Measurements from ENCODE around the gene MYO1C.

The MYO1C gene

DNA sequence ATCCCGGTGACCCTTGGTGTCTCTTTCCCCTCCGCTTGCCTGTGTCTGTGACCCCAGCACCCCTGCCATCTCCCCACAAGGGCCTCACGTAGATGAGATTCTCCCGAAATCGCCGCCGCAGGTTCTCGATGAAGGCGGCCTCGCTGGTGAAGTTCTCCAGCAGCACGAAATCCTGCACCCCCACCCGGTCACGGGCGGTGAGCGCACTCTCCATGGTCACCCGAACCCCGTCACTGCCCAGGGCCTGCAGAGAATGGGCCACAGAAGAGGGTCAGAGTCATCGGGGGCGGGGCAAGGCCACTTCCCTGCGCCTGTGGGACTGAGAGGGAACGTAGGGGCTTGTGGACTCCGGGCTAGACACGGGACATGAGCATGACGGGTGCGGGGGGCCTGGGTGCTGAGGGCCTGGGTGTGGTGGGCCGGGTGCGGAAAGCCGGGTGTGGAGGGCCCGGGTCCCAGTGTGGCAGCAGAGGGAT is 8.4 kb downstream of the MYO1C start:
- DNase-seq, result no peak

DNA sequence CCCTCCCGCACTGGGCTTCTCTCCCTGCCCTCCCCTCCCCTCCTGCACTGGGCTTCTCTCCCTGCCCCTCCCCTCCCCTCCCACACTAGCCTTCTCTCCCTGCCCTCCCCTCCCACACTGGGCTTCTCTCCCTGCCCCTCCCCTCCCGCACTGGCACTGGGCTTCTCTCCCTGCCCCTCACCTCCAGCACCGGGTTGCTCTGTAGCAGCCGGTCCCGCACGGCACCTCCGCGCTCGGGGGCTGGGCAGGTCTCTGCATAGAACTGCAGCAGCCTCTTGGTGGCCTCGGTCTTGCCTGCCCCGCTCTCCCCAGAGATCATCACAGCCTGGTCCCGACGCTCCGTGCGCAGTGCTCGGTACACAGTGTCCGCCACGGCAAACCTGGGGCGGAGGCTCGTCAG is 9.8 kb downstream of the MYO1C start:
- DNase-seq, result no peak

DNA sequence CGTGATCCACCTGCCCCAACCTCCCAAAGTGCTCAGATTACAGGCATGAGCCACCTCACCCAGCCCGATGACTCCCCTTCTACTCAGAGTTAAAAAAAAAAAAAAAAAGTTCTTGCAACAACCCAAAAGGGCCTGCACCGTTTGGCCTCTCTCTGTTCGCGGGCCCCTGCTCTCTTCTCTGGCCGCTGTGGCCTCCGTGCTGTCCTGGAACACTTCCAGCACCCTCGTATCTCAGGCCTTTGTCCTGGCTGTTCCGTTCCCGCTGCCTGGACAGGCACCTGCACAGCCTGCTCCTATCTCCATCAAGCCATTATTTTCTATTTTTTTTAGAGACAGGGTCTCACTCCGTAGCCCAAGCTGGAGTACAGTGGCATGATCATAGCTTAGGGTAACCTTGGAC is 10.8 kb downstream of the MYO1C start:
- no peak for DNase-seq

DNA sequence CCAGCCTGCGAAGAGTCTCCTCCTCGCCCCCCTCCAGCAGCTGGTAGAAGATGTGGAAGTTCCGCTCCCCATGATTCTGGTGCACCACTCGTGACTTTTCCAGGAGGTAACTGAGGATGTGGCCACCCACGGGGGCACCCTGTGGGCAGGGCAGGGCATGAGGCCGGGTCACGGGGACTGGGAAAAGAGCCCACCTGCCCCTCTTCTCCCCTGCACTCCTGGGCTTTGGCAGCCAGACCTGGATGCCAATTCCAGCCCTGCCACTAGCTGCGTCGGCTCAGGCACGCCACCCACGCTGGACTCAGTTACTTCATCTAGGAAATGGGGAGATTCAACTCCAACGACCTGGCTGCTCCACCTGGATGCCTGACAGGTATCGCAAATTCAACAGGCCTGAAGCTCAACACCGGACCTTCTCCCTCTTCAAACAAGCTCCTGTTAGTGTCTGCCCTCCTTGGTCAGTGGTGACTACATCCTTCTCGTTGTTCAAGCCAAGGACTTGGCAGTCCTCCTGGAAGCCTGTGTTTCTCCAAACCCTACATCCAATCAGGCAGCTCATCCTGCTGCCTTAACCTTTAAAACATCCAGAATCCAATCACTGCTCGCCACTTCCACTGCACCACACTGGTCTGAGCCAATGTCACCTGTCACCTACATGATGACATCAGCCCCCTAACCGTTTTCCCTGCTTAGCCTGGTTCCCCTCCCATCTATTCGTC is 11.6 kb downstream of the MYO1C start:
- DNase-seq, result no peak

DNA sequence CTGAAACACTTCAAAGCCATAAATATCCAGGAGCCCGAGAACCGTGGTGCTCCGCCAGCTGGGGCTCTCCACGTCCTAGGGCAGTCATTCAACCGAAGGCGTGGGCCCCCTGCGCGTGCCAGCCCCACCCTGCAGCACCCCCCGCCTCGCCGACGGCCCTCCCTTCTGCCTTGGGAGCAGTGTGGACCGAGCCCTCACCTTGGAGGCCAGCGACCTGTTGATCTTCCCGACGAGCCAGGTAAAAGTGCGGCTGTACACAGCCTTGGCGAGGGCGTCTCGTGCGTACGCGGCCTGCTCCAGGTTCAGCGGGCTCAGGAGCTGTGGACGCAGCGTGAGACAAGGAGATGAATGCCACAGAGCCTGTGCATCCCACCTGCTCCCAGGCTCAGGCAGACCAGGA is 14.1 kb downstream of the MYO1C start:
- no peak for DNase-seq

DNA sequence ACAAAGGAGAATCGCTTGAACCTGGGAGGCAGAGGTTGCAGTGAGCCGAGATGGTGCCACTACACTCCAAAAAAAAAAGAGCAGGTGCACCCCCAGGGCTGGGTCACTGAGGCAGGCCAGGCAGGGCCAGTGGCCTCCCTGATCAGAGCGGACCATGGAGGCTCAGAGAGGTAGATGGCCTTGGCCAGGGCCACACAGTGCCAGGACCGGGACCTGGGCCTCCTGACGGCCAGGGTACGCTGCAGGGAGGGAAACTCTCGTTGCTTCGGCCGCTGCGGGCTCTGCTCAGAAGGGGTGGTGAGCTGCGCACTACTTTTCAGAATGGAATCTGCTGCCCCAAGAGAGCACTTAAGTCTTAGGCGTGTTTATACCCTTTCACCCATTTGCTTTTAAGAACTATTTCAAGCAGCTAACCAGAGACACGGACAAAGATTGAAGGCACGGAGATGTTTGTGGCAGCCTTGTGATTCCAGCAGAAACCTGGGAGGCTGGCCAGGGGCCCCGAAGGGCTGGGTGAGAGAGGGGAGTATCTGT is 17.1 kb downstream of the MYO1C start:
- DNase-seq, result no peak

DNA sequence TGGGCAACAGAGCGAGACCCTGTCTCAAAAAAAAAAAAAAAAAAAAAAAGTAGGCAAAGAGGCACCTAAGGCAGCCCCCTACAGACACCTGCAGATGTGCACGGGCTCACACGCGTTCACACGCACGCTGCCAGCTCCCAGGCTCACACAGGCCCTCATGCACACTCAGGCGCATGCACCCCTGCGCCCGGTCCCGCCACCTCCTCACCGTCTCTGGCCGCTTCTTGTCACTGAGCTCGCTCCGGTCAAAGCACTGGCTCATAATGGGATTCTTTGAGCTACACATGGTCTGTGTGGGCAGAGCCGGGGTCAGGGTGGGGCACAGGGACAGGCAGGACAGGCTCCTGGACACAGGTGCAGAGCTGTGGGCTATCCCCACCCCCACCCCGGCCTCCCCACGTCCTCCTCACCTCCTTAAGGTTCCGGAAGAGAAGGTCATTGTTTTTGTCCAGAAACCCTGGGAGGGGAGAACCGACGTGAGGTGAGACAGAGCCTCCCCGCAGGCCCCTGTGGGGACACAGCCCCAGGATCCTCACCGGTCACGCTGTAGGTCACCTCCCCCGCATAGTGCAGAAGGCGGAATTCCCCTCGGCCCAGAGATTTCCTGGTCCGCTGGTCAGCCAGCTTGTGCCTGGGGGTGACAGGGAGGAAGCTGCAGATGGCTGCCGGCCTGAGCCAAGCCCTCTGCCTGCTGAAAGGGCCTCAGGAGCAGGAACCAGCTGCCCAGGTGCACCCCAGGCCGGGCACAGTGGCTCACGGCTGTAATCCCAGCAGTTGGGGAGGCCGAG is 17.9 kb downstream of the MYO1C start:
- DNase-seq, result no peak

DNA sequence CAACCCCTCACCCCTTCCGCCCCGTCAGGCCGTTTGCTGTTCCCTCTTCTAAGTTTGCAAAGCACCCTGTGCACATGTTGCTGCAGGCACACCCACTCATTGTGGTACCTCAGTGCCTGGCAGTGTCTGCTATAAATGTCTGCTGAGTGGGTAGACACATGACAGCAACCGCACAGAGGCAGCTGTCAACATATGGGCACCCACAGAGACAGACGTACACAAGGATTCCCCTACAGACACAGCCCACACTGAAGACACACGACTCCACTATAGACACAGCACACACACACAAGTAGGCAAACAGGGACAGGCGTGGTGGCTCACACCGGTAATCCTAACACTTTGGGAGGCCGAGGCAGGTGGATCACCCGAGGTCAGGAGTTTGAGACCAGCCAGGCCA is 18.6 kb downstream of the MYO1C start:
- no peak for DNase-seq

DNA sequence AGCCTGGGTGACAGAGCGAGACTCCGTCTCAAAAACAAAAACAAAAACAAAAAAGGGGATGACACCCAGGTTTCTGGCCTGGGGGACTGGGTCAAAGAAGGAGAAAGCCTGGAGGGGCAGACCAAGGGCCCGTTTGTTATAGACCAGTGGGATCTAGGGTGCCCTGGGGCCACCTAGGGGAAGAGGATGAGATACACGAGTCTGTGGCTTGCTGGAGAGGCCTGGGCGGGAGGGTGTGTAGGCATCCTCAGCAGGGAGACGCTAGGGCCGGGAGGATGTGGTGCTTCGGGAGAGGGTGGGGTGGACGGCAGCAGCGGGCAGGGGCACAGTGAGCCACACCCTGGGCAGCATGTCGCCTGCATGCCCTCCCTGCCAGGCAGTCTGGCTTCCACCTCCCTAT is 19.3 kb downstream of the MYO1C start:
- no peak for DNase-seq

DNA sequence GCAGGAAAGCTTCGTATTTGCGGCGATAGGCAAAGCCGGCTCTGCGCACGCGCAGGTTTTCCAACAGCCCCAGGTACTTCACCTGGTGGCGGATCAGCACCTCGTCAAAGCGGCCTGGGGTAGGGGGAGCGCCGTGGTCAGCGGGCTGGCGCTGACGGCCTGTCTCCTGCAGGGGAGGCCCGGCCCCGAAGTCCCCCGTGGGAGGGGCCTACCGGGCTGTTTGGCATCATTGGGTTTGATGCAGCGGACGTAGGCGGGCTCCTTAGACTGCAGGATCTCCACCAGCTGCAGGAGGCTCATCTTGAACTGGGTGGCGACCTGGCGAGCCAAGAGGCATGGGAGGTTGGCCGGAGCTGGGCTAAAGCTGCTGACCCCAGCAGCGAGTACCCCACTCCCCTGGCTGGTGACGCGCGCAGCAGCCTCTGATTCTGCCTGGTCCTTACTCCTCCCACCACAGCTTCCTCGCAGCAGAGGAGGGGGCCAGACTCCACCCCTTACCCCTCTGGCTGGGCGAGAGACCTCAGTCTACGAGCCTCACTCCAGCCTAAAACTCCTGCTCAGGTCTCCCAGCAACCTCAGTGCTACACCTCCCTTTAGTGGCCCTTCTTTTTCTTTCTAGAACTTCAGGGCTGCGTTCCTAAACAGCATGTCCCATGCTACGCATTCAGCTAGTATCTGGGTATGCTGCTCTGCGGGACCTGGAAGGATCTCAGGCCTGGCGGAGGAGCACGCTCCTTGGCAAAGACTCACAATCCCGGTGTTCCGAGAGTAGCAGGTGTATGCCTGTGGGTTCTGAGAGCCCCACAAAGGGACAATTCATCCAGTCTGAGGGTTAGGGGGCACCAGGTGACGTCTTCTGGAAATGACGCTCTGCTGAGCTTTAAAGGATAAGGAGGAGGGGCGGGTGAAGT is 20.3 kb downstream of the MYO1C start:
- no peak for DNase-seq

DNA sequence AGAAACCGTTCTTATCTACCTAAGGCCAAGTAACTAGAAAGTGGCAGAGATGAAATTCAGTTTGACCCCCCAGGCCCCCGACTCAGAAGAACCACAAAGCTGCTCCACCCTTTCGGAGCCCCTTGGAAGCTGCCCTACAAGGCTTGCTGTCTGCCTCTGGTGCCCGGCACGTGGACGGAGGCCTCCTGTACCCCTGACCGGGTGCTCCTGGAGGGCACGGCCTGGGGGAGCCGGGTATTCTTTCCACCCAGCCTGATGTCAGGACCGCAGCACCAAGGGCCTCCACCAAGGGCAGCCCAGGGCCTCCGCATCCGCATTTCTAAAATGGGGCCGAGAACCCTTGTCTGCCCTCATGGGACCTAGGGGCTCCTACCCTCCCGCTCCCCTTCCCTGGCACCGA is 21.0 kb downstream of the MYO1C start:
- DNase-seq, result no peak

DNA sequence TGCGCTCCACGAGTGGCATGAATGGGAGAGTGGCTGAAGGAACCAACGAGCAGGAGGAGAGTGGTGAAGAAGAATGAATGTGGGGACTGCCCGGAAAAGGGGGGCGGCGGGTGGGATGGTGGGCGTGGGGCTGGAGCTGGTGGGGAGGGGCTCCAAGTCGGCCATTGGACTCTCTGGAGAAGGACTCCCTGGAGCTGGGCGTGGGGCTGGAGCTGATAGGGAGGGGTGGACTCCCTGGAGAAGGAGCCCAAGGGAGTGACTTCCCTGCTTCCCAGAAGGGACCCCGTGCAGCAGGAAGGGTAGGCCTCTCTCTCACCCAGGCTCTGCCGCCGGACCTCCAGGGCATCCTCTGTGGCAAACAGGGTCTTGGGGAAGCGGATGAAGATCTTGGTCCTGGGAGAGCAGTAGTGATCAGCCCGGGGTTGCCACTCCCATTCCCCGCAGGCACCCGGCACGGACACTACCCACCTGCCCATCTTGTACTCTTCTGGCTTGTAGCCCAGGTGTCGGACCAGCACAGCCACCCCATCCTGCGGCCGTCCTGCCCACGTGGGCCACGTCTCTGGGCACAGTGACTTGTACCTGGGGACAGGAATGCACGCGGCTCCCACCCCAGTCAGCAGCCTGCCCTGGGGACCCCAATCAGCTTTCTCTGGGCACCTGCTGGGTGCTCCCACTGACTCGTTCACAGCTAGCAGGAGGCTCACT is 21.6 kb downstream of the MYO1C start:
- DNase-seq, result no peak

DNA sequence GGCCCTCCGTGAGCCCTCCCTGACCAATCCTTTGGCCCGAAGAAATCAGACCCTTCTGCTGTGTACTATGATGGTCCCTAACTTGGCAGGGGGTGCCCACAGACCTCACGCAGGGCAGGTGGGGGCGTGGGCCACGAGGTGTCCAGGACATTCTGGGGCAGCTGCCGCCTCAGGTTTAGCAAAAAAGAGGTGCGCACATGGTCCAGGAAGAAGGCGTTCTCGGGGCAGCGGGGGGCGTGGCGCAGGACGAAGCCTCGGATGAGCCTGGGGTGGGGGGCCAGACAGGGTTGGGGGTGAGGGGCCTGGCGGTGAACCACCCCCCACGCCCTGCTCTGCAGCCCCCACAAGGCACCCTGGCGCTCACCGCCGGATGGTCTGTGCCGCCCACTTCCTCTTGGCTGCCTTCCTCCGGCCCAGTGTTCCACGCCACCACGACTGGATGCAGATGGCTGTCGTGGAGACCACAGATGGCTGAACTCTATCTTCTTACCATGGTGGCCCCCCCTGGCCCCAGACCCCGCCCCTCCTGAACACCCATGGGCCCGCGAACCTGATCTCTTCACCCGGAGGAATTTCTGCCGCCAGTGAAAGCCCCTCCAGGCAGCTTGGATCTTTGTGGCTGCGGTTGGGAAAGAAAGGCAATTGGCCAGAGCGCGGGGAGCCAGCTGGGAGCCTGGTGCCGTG is 22.3 kb downstream of the MYO1C start:
- DNase-seq, result no peak

DNA sequence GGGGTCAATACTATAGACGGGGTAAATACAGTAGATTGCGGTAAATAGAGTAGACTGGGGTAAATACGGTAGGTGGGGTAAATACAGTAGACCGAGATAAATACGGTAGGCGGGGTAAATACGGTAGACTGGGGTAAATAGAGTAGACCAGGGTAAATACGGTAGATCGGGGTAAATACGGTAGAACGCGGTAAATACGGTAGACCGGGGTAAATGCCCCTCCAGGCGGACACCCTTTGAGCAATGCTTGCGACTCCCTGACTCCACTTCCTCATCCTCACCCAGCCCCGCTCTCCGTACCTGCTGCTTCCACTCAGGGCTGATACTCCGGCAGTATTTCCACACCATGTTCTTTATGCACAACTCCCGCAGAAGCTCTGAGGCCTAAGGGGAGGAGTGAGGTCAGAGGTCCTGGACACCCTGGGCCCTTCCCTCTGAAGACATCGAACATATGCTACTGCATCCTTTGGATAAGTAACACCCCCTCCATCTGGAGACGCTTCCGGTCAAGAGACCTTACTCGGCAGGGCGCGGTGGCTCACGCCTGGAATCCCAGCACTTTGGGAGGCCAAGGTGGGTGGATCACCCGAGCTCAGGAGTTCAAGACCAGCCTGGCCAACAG is 23.1 kb downstream of the MYO1C start:
- DNase-seq, result no peak

DNA sequence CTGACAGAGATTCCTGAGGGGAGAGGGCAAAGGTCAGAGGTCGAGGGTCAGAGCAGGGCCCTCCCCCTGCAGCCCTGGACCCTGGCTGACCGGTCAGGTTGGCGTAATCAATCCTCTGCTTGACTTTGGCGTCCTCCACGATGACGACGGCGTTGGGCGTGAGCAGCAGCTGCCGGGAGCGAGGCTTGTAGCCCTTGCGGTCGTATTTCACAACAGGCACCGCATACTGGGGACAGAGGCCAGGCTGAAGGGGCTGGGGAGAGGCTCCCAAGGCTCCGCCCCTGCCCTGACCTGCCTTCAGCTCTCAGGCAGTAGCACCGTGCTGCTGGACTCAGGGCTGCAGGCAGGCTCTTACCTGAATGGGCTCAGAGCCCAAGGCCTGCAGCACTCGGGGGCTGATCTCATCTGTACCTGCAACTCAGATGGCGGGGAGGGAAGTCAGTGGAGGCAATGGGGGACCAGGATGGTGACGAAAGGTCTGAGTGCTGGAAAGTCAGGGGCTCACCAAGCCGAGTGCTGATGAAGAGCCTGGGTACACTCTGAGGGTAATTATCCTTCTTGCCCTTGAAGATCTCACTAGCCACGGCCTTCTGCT is 24.5 kb downstream of the MYO1C start:
- no peak for DNase-seq

DNA sequence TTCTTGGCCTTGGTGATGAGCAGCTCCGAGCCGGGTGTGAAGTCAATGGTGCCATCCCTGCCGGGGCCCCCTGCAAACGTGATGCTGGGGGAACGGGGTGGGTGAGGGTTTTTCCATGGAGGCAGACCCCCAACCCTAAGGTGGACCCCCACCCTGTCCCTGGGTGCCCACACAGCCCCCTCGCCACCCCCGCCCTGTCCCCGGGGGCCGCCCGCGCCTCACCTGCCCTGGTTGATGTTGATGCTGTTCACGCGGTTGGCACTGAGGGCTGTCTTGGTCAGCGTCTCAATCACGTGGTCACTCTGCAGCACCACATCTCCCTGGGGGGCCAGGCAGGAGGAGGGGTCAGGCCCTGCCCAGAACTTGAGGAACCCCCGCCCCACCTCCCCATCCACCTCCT is 25.2 kb downstream of the MYO1C start:
- no peak for DNase-seq

DNA sequence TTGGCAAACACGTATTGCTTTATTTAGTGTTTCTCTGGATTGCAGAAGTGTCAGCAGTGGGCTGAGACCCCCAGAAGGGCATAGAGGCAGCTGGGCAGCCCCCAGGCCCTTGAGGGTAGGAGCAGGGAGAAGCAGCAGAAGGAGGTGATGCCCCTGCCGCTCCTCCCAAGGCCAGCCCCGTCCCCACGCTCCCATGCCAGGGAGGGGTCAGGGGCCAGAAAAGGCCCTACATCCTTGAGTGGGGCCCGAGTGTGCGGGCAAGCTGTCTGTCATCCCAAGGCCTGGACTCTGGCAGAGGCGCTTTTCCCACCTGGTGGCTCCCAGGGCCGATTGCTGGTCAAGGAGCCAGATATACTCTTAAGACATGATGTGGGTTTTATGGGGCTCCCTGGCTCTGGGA is 28.3 kb downstream of the MYO1C start:
- DNase-seq, result no peak

DNA sequence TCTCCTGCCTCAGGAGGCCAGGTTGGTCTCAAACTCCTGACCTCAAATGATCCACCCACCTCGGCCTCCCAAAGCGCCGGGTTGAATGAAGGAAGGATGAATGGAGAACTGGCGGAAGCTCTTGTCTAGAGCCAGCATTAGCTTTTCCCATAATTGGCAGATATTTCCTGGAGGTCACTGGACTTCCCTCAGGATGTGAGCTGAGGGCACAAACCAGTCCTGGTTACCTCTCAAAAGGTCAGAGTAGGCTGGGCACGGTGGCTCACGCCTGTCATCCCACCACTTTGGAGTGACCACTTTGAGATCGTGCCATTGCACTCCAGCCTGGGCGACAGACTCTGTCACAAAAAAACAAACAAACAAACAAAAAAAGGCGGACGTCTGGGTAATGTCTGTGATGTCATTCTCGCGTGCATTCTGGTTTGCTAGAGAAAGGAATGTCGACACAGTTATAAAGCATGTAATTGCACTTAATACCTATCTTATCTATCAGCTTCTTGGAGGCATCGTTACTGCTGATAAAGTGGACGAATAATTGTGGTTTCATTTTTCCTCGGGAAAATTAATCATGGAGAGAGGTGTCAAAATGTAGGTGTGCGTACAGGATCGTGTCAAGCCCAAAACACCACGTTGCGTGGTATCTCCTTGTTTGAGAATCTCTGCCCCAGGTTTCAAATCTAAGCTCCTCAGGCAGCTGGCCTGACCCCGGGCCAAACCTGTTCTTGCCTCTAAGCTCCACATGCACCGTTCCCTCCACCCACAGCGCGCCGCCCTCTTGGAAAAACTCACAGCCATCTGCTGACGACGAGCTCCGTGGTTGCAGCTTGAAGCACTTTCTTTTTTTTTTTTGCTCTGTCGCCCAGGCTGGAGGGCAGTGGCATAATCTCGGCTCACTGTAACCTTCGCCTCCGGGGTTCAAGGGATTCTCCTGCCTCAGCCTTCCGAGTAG is 30.0 kb downstream of the MYO1C start:
- DNase-seq, result no peak

DNA sequence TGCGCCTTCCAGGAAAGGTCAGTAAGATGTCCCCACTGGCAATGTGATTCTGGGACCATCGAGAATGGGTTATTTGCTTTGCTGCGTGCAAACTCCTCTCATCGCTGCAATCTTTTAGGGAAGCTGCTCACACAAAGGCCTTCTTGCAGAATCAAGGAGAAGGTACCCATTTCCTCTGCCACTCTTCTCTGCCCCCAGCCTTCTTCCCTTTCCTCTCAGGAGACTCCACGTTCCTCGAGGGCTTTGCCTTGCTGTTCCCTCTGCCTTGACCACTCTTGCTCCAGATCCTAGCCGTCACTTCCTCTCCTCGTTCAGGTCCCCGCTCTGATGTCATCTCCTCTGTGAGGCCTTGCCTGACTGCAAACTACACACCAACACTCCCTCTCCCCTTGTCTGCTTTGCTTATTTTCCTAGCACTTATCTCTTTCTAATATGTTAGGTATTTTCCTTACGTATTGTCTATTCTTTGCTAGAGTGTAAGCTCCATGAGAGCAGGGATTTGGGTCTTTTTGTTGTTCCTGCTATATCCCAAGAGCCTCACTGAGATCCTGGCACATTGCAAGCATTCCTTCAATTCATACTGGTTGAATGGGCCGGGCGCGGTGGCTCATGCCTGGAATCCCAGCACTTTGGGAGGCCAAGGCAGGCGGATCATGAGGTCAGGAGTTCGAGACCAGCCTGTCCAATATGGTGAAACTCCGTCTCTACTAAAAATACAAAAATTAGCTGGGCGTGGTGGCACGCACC is 31.1 kb downstream of the MYO1C start:
- no peak for DNase-seq
